Small intestine (tissue), 7 donors: Measurements from ENCODE around the gene ANKAR. TPM values are rescaled to one million over a fixed set of nuclear protein-coding genes. Genes with fewer than 3 reads are reported as not detected.
"Not testable (repeated sequence)": the region's sequence is repeated elsewhere in the genome, so short reads cannot be mapped to it uniquely, and the experiment has no call there.

Experiments
- DNase-seq, 2 donors: peaks; one replicate each; pipeline versions ENCODE4 v3.0.0 to v3.0.0-alpha.2; 2013
- FAIRE-seq: peaks from 2 replicates; lab custom pipeline; 2012; peaks lifted over from hg19 to GRCh38; lab: Jason Lieb, UNC
- H3K27ac ChIP-seq, 3 donors: one replicate each; pipeline ENCODE4 v1.5.1; 2013; ENCODE audit warnings: low read length in 2 of 3, mild to moderate bottlenecking in 2 of 3, control low read depth in 1 of 3, inconsistent platforms in 1 of 3, low read depth in 1 of 3, moderate library complexity in 1 of 3
- H3K27me3 ChIP-seq, 3 donors: one replicate each; pipeline ENCODE4 v1.6.1; 2013; ENCODE audit warnings: low read length in 3 of 3, inconsistent platforms in 1 of 3; ENCODE audit not compliant: control insufficient read depth in 3 of 3, insufficient read depth in 3 of 3
- H3K36me3 ChIP-seq, 3 donors: one replicate each; pipeline ENCODE4 v1.6.1; 2013; ENCODE audit warnings: low read length in 3 of 3, inconsistent platforms in 1 of 3, low read depth in 1 of 3, mild to moderate bottlenecking in 1 of 3, moderate library complexity in 1 of 3; ENCODE audit not compliant: control insufficient read depth in 3 of 3, insufficient read depth in 2 of 3
- H3K4me1 ChIP-seq, 3 donors: one replicate each; pipeline ENCODE4 v1.6.1; 2013; ENCODE audit warnings: low read length in 2 of 3, inconsistent platforms in 1 of 3, low read depth in 1 of 3, mild to moderate bottlenecking in 1 of 3, moderate library complexity in 1 of 3; ENCODE audit not compliant: control insufficient read depth in 3 of 3, insufficient read depth in 2 of 3
- H3K4me3 ChIP-seq, 3 donors: one replicate each; pipeline ENCODE4 v1.5.1; 2013; ENCODE audit warnings: low read length in 3 of 3, control low read depth in 1 of 3, inconsistent platforms in 1 of 3, low read depth in 1 of 3, mild to moderate bottlenecking in 1 of 3, moderate library complexity in 1 of 3
- H3K9me3 ChIP-seq, 2 donors: one replicate each; pipeline ENCODE4 v1.6.1; 2013; ENCODE audit warnings: low read depth in 1 of 2, low read length in 1 of 2; ENCODE audit not compliant: control insufficient read depth in 2 of 2, insufficient read depth in 1 of 2
- WGBS, 3 donors: extraction: QIAGEN DNeasy Blood & Tissue Kit; methylation state at CpG; one replicate each; pipeline ENCODE4 v1.1.7; 2013; 5-methylcytosine and 5-hydroxymethylcytosine counted together
- polyA plus RNA-seq, 4 donors: library from polyadenylated mRNA; stranded (reverse) in 3 of 4; unstranded in 1 of 4; fragments of 200-250 nt in 3 of 4; fragments of 120-200 nt in 1 of 4; gene quantifications; one replicate each; pipeline versions ENCODE4 v1.2.1 to v1.2.3, GENCODE V29; 2013
- donor health status: healthy with polysubstance abuse.
- donor health status: control.
- donor health status: control.
- donor health status: Bipolar disorder and iron deficiency.
- donor health status: healthy.

Gene ANKAR
- polyA plus RNA-seq, 4 donors: 0.45 to 8.1 (median 1.2) TPM

DNA sequence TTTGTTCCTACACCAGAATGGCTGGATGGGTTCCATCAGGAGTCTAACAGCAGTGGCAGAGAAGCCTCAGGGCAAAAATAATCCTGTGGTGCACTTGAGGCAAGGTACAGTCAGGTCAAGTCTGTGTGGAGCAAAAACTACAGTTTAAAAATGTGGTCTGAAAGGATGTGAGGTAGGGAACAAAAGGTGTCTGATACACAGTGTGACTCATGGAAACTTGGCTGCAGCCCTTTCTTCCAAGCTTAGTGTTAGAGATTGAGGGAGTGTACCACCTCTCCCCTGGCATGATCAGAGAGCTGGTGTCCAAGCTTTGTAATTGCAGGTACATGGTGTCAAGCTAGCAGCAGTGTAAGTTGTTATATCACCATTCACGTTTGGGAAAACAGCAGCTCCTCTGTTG, 8.9 kb downstream of the ANKAR start:
- peaks cover 0 to 3% (median 0%) of the 10 kb centered on the region in 3 donors for H3K36me3 ChIP-seq
- no peaks in the 10 kb centered on the region for H3K9me3 ChIP-seq
- no peak overlapping the region for H3K27ac ChIP-seq
- DNase-seq: no peak
- H3K27me3 ChIP-seq: no peaks in the 10 kb centered on the region
- H3K4me3 ChIP-seq: no peak overlapping the region
- no peak for FAIRE-seq
- no peaks in the 10 kb centered on the region for H3K4me1 ChIP-seq
- WGBS, 3 donors: 20 to 81% (median 56%) methylated on average over 1 of the region's 1 CpG

DNA sequence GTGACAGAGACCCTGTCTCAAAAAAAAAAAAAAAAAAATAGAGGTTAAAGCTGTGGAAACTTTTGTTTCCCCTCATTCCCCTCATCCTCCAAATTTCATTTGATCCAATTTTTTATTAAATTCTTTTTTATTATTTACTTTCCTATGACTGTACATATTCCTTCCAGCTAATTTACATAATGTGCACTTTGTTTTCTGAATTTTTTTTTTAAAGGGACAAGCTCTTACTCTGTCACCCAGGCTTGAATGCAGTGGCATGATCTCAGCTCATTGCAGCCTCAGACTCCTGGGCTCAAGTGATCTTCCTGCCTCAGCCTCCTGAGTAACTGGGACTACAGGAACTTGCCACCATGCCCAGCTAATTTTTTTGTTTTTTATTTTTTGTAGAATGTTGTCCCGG, 10.3 kb downstream of the ANKAR start:
- H3K9me3 ChIP-seq: no peaks in the 10 kb centered on the region
- no peaks in the 10 kb centered on the region for H3K27me3 ChIP-seq
- H3K27ac ChIP-seq: no peak overlapping the region
- WGBS, 3 donors: 71 to 90% (median 89%) methylated on average over 1 of the region's 1 CpG
- peaks cover 0 to 3% (median 0%) of the 10 kb centered on the region in 3 donors for H3K36me3 ChIP-seq
- no peak overlapping the region for H3K4me3 ChIP-seq
- no peaks in the 10 kb centered on the region for H3K4me1 ChIP-seq
- DNase-seq: no peak
- no peak for FAIRE-seq

DNA sequence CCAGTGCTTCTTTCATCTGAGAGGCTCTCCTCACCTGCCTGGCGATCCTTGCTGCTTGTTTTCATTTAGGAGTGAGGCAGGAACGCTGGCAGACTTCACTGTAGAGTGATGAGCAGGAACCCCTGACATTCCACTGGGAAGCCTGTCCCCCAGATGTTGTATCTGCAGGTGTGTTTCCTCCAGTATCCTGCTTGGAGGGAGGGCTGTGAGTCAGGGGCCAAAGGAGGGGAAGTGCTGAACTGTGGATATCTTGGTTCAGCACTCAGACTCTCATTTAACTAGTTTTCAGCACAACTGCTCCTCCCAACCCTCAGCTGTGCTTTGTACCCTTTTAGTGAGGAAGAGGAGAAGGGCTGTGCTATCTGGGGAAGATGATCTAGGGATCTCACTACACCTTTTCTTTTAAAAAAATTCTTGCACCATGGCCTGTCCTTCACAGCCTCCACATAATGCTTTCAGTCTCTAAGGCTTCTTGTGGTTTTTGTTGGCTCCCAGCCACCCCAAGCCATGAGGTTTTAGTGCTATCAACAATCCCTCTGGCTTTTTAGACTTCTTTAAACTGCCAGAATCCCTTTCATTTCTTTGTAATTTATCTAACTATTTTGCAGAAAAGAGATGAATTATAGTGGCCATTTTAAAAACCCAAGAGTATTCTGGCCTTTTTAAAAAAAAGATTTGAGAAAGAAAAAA, 11.2 kb downstream of the ANKAR start:
- peak in 1 of 2 donors; percentile 11 for DNase-seq
- H3K9me3 ChIP-seq: no peaks in the 10 kb centered on the region
- FAIRE-seq: no peak
- H3K4me3 ChIP-seq: no peak overlapping the region
- no peaks in the 10 kb centered on the region for H3K4me1 ChIP-seq
- H3K27me3 ChIP-seq: no peaks in the 10 kb centered on the region
- H3K27ac ChIP-seq: no peak overlapping the region
- peaks cover 0 to 3% (median 0%) of the 10 kb centered on the region in 3 donors for H3K36me3 ChIP-seq
- WGBS, 3 donors: 72 to 74% (median 73%) methylated on average over 2 of the region's 2 CpGs

DNA sequence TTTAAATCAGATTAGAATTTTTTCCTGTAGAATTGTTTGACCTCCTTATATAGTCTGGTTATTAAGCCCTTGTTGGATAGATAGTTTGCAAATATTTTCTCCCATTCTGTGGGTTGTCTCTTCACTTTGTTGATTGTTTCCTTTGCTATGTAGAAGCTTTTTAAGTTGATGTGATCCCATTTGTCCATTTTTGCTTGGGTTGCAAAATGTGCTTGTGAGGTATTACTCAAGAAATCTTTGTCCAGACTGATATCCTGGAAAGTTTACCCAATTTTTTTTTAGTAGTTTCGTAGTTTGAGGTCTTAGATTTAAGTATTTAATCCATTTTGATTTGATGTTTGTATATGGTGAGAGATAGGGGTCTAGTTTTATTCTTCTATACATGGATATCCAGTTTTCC, 13.3 kb downstream of the ANKAR start:
- not testable (repeated sequence) for H3K4me3 ChIP-seq, H3K36me3 ChIP-seq, H3K27ac ChIP-seq, DNase-seq, H3K9me3 ChIP-seq, H3K27me3 ChIP-seq, FAIRE-seq, H3K4me1 ChIP-seq
- 89 to 92% (median 89%) methylated on average over 1 of the region's 1 CpG for WGBS, 3 donors

DNA sequence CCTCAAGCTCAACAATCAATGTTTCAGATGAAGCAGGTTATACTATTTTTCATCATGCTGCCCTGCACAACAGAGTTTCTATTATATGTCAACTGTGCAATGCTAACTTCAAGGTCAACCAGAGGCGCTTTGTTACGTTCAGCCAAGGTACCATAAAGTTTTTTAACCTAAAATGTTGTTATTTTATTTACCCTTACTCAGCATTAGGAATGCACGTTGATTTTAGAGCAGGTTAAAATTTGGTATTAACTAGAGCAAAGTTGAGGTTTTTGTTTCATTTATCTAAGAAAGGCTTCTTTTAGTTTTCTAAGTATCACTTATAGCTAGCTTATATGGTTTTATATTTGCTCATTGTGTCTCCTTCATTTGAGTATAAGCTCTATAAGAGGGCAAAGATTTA, 21.8 kb downstream of the ANKAR start:
- WGBS, 3 donors: 86 to 92% (median 88%) methylated on average over 3 of the region's 3 CpGs
- Histone ChIP-seq H3K36me3 (peaks cover 0 to 7% (median 0%) of the 10 kb centered on the region in 3 donors), H3K27me3 (no peaks in the 10 kb centered on the region), H3K4me1 (no peaks in the 10 kb centered on the region), H3K27ac (no peak overlapping the region), H3K4me3 (no peak overlapping the region), H3K9me3 (no peaks in the 10 kb centered on the region)
- no peak for DNase-seq
- FAIRE-seq: no peak

DNA sequence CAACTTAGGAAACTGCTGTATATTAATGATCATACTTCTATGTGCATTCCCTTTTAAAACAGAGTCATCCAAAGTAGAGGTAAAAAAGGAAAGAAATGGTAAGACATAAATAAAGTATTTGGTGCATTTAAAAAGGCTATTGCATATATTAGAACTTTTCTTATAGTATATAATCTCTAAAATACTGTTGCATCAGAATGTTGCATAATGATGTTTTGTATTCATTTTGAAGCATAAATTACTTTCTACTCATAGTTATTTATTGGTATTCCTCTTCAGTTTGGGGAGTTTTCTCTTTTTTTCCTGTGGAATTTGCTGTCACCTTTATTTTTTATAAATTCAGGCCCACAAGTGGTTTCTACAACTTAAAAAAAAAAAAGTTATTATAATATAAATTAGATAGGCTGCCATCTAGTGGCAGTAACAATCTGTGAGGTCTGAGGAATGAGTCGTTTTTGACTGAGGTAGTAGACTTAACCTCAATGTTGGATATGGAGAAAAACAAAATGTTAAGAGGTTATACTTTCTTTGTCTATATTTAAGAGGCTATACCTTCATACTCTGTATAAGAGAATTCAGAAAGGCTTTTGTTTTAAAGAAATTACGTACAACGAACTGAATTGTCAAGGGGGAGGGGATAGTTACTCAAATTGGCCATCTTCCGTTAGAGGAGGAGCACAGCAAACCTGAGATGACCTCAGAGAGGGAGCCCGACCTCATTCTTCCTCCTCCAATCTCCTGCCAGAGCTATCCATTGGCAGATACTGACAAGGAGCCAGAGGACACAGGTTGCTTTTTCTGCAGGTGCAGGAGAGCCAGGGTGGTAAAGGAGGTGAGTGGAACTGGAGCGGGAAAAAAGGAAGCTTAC, 23.8 kb downstream of the ANKAR start:
- WGBS, 3 donors: 18 to 34% (median 25%) methylated on average over 6 of the region's 6 CpGs
- H3K9me3 ChIP-seq: no peaks in the 10 kb centered on the region
- H3K4me3 ChIP-seq: no peak overlapping the region
- FAIRE-seq: peak; percentile 76
- peaks cover 0 to 7% (median 0%) of the 10 kb centered on the region in 3 donors for H3K36me3 ChIP-seq
- peak; percentile 47 to 55 for DNase-seq
- no peaks in the 10 kb centered on the region for H3K27me3 ChIP-seq
- H3K27ac ChIP-seq: no peak overlapping the region
- H3K4me1 ChIP-seq: no peaks in the 10 kb centered on the region

DNA sequence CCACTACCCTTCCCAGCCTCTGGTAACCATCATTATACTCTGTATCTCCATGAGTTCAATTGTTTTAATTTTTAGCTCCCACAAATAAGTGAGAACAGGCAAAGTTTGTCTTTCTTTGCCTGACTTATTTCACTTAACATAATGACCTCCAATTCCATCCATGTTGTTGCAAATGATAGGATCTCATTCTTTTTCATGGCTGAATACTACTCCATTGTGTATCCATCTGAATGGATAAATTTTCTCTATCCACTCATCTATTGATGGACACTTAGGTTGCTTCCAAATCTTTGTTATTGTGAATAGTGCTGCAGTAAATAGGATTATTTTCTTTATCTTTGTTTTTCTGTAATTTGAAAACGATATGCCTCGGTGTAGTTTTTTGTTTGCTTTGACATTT, 26.2 kb downstream of the ANKAR start:
- Histone ChIP-seq H3K4me1 (no peaks in the 10 kb centered on the region), H3K27ac (no peak overlapping the region), H3K4me3 (no peak overlapping the region), H3K27me3 (no peaks in the 10 kb centered on the region), H3K36me3 (peaks cover 0 to 2% (median 0%) of the 10 kb centered on the region in 3 donors), H3K9me3 (no peaks in the 10 kb centered on the region)
- DNase-seq (no peak), FAIRE-seq (peak; percentile 47)
- 44 to 48% (median 47%) methylated on average over 2 of the region's 2 CpGs for WGBS, 3 donors

DNA sequence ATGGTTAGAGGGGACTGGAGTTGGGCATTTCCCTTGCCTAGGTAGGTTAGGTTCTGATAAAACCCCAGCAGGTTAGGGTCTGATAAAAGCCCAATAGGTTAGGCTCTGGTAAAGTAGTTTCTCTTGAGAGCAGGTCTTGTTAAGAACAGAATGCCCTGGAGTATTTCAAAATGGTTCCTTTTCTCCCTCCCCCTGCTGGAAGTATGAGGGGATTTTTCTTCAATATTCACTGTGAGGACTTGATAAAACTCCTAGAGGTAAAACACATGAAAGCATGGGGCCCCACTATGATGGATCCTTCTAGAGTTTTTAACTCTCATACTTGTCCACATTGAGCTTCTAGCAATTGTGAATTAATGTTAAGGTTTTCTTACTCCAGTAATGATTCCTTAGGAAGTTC, 27.6 kb downstream of the ANKAR start:
- Histone ChIP-seq H3K4me3 (no peak overlapping the region), H3K9me3 (no peaks in the 10 kb centered on the region), H3K36me3 (peaks cover 0 to 2% (median 0%) of the 10 kb centered on the region in 3 donors), H3K4me1 (no peaks in the 10 kb centered on the region), H3K27me3 (no peaks in the 10 kb centered on the region), H3K27ac (no peak overlapping the region)
- FAIRE-seq (no peak), DNase-seq (no peak)
